Measurements from ENCODE around the gene SRCAP.

The SRCAP gene

DNA sequence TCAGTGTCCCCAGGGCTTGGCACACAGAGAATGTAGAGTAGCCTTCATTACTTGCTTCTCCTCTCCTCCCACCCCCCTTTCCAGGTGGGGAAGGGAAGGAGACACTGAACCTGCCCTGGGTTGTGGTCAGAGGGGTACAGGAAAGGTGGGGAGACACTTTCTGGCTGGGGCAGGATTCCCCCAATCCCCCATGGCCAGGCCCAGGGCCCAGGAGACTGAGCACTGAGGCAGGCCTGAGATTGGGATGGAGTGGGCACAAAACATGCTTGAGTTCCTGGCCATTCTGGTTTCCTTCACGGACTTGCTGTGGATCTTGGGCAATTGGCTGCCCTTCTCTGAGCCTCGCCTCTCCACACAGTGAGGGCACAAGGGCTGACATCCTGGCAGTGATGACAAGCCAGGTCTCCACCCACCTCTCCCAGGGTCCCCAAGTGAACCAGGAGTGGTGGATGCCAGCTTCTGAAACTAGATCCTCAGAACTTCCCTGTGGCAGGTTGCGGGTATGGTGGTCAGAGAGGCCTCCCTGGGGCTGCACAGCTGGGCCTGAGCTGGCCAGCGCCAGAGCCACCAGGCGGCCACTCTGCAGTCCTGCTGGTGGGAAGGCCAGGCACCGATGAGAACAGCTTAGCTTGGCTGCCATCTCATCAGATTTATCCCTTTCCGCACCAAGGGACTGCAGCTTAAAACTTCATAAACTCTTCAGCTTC lies 78.8 kb downstream of the SRCAP start:
- Histone ChIP-seq H3K79me2 (ENCODE audit: low read length) (no peaks in the 10 kb centered on the region), H3K4me2 (ENCODE audit: low read depth, low read length) (no peak overlapping the region), H3K27ac (ENCODE audit: low read length) (no peak overlapping the region), H3F3A (ENCODE audit: insufficient read depth, low read length) (no peaks in the 10 kb centered on the region), H3K9ac (ENCODE audit: low read length) (no peak overlapping the region), H3K4me3 (ENCODE audit: low read length) (no peak overlapping the region), H3K27me3 (replicated peaks; ENCODE audit: insufficient read depth, low read length) (no peaks in the 10 kb centered on the region), H2AFZ (ENCODE audit: low read length) (no peak overlapping the region), H3K4me1 (ENCODE audit: low read length) (no peaks in the 10 kb centered on the region), H3K9me3 (replicated peaks; ENCODE audit: insufficient read depth, low read length) (no peaks in the 10 kb centered on the region), H3K36me3 (replicated peaks; ENCODE audit: insufficient read depth, low read length) (no peaks in the 10 kb centered on the region), H3K9me2 (replicated peaks; ENCODE audit: insufficient read depth, low read length) (no peaks in the 10 kb centered on the region), H4K20me1 (ENCODE audit: insufficient read depth, low read length) (no peaks in the 10 kb centered on the region)
- no peak for TF ChIP-seq EZH2phosphoT487 (IDR thresholded peaks at IDR 0.05; ENCODE audit: low read length)
- no peak for TF ChIP-seq EZH2 (optimal IDR thresholded peaks at IDR 0.05; ENCODE audit: low read depth, low read length)
- TF ChIP-seq, protein P1, sequence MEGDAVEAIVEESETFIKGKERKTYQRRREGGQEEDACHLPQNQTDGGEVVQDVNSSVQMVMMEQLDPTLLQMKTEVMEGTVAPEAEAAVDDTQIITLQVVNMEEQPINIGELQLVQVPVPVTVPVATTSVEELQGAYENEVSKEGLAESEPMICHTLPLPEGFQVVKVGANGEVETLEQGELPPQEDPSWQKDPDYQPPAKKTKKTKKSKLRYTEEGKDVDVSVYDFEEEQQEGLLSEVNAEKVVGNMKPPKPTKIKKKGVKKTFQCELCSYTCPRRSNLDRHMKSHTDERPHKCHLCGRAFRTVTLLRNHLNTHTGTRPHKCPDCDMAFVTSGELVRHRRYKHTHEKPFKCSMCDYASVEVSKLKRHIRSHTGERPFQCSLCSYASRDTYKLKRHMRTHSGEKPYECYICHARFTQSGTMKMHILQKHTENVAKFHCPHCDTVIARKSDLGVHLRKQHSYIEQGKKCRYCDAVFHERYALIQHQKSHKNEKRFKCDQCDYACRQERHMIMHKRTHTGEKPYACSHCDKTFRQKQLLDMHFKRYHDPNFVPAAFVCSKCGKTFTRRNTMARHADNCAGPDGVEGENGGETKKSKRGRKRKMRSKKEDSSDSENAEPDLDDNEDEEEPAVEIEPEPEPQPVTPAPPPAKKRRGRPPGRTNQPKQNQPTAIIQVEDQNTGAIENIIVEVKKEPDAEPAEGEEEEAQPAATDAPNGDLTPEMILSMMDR (IDR thresholded peaks at IDR 0.05; ENCODE audit: low read length), result no peak
- no peak for DNase-seq

DNA sequence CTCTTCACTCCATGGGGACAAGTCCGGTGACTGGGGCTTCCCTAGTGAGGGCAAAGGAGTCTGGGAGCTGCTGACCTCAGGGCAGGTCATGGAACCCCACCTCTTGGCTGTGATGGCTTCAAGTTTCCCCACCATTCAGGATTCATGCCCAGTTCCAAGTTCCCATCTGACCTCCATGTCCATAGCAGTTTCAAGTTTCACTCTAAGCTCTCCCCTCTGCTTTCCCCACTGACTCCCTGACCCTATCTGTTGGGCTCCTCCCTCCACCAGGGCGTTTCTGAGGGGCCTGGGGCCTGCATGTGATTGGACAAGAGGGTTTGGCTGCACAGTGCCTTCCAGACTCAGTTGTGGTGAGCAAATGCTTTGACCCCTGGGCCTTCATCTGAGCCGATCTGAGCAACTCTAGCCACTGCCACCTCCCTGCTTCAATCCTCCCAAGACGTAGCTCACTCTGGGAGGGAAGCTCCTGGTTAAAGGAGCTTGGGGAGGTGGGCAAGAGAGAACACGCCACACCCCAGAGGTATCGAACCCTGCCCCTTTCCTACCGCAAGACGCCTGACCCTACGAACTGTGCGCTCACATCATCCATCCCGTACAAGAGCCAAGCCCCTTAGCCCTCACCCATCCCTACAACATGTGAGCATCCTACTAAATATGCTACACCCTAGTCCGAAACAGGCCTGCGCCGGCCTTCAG lies 79.7 kb downstream of the SRCAP start:
- Histone ChIP-seq H3K27me3 (replicated peaks; ENCODE audit: insufficient read depth, low read length) (no peaks in the 10 kb centered on the region), H2AFZ (ENCODE audit: low read length) (no peak overlapping the region), H3K79me2 (ENCODE audit: low read length) (no peaks in the 10 kb centered on the region), H3K9me2 (replicated peaks; ENCODE audit: insufficient read depth, low read length) (no peaks in the 10 kb centered on the region), H3K4me3 (ENCODE audit: low read length) (no peak overlapping the region), H4K20me1 (ENCODE audit: insufficient read depth, low read length) (no peaks in the 10 kb centered on the region), H3F3A (ENCODE audit: insufficient read depth, low read length) (no peaks in the 10 kb centered on the region), H3K9ac (ENCODE audit: low read length) (no peak overlapping the region), H3K9me3 (replicated peaks; ENCODE audit: insufficient read depth, low read length) (no peaks in the 10 kb centered on the region), H3K4me1 (ENCODE audit: low read length) (no peaks in the 10 kb centered on the region), H3K36me3 (replicated peaks; ENCODE audit: insufficient read depth, low read length) (no peaks in the 10 kb centered on the region), H3K27ac (ENCODE audit: low read length) (no peak overlapping the region), H3K4me2 (ENCODE audit: low read depth, low read length) (no peak overlapping the region)
- TF ChIP-seq, protein P1 (IDR thresholded peaks at IDR 0.05; ENCODE audit: low read length), result no peak
- TF ChIP-seq EZH2phosphoT487 (IDR thresholded peaks at IDR 0.05; ENCODE audit: low read length) (no peak), EZH2 (optimal IDR thresholded peaks at IDR 0.05; ENCODE audit: low read depth, low read length) (no peak)
- no peak for DNase-seq

DNA sequence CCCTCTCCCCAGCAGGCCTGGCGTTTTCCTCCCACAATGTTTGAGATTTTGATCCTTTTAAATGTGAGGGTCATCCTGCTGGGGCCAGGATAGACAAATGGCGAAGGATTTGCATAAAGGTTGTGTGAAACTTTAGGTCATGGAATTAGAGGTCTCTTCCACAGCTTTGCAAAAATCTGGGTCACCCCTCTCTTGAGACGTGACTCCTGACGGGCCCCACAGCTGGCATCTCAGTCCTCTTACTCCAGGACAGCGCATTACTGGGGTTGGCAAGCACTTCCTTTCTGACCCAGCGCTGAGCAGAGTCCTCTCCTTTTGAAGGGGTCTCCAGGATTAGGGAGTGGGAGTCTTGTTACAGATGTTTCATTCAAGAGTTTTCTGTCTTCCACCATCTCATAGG lies 80.6 kb downstream of the SRCAP start:
- TF ChIP-seq EZH2 (optimal IDR thresholded peaks at IDR 0.05; ENCODE audit: low read depth, low read length), result no peak
- H3K9me3 ChIP-seq (replicated peaks; ENCODE audit: insufficient read depth, low read length), result no peaks in the 10 kb centered on the region
- H3K4me1 ChIP-seq (ENCODE audit: low read length), result no peaks in the 10 kb centered on the region
- no peak overlapping the region for H2AFZ ChIP-seq (ENCODE audit: low read length)
- H3K27me3 ChIP-seq (replicated peaks; ENCODE audit: insufficient read depth, low read length), result no peaks in the 10 kb centered on the region
- H3K9ac ChIP-seq (ENCODE audit: low read length), result no peak overlapping the region
- no peak overlapping the region for H3K4me3 ChIP-seq (ENCODE audit: low read length)
- no peaks in the 10 kb centered on the region for H3F3A ChIP-seq (ENCODE audit: insufficient read depth, low read length)
- H4K20me1 ChIP-seq (ENCODE audit: insufficient read depth, low read length), result no peaks in the 10 kb centered on the region
- H3K9me2 ChIP-seq (replicated peaks; ENCODE audit: insufficient read depth, low read length), result no peaks in the 10 kb centered on the region
- no peaks in the 10 kb centered on the region for H3K36me3 ChIP-seq (replicated peaks; ENCODE audit: insufficient read depth, low read length)
- no peak for DNase-seq
- no peak overlapping the region for H3K27ac ChIP-seq (ENCODE audit: low read length)
- H3K79me2 ChIP-seq (ENCODE audit: low read length), result no peaks in the 10 kb centered on the region
- H3K4me2 ChIP-seq (ENCODE audit: low read depth, low read length), result no peak overlapping the region

DNA sequence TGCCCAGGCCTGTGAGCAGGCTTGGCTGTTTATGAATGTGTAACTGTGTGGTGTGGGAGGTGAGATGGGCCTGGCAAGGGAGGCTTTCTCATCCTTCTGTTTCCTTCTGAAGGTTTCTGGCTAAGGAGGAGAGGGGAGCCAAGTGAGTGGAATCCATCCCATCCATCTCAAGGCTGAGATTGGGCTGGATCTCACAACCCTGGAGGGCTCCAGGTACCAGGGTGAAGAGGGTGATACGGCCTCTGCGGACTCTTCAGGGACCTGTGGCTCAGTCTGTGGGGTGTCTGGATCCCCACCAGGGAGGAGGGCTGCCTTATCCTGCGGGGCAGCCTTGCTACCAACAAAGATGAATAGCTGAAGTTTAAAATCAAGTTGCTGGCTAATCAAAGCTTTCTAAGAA lies 81.0 kb downstream of the SRCAP start:
- H3K9ac ChIP-seq (ENCODE audit: low read length), result no peak overlapping the region
- no peak for DNase-seq
- H3K36me3 ChIP-seq (replicated peaks; ENCODE audit: insufficient read depth, low read length), result no peaks in the 10 kb centered on the region
- H3K79me2 ChIP-seq (ENCODE audit: low read length), result no peaks in the 10 kb centered on the region
- TF ChIP-seq EZH2 (optimal IDR thresholded peaks at IDR 0.05; ENCODE audit: low read depth, low read length) (no peak), EZH2phosphoT487 (IDR thresholded peaks at IDR 0.05; ENCODE audit: low read length) (no peak)
- TF ChIP-seq, protein P1 (IDR thresholded peaks at IDR 0.05; ENCODE audit: low read length), result no peak
- no peaks in the 10 kb centered on the region for H3F3A ChIP-seq (ENCODE audit: insufficient read depth, low read length)
- no peaks in the 10 kb centered on the region for H4K20me1 ChIP-seq (ENCODE audit: insufficient read depth, low read length)
- no peak overlapping the region for H2AFZ ChIP-seq (ENCODE audit: low read length)
- H3K27ac ChIP-seq (ENCODE audit: low read length), result no peak overlapping the region
- H3K9me3 ChIP-seq (replicated peaks; ENCODE audit: insufficient read depth, low read length), result no peaks in the 10 kb centered on the region
- no peaks in the 10 kb centered on the region for H3K9me2 ChIP-seq (replicated peaks; ENCODE audit: insufficient read depth, low read length)
- H3K4me2 ChIP-seq (ENCODE audit: low read depth, low read length), result no peak overlapping the region
- no peaks in the 10 kb centered on the region for H3K27me3 ChIP-seq (replicated peaks; ENCODE audit: insufficient read depth, low read length)
- no peaks in the 10 kb centered on the region for H3K4me1 ChIP-seq (ENCODE audit: low read length)
- H3K4me3 ChIP-seq (ENCODE audit: low read length), result no peak overlapping the region

Data from MM.1S (cell line).